ENCODE measurements around the gene CHURC1. TPM values are rescaled to one million over a fixed set of nuclear protein-coding genes. Genes with fewer than 3 reads are reported as not detected.

CHURC1 gene
- 66.0 TPM for total RNA-seq

DNA sequence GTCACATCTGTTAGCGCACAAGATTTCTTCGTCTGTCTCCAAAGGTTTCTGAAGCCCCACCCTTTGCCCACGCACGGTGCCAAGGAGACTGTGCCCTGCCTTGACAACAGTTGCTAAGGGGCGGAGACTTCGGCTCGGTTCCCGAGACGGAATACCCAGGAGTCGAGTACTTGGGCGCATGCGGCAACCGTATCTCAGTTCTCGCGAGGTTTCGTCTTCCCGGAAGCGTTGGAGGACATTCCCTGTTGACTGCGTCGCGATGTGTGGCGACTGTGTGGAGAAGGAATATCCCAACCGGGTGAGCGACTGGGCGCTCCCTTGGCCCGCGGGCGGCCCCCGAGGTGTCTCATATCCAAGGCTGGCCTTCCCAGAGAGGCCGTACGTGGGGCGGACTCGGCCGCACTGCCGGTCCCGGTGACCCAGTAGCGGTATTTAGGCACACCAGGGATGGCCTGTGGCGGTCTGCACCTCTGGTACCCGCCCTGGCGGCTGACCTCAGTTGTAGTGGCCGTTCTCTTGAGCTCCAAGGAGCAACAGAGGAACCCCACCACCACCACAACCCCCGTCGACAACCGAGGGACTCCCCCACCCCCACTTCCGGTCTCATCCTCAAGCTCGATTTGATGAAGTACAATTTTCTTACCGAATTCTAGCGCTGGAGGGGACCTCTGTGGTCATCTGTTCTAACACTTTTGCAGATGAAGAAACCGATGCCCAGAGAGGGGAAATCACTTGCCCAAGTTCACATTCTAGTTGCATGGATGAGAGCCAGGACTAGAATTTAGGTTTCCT, at the start of gene CHURC1:
Gene CHURC1 (plus strand): TSS at position 219 of the 792 bp plus-strand sequence. CDS start 41 bp downstream, at position 260.
- ATAC-seq (peak; percentile 99), DNase-seq (ENCODE audit: low spot score) (peak; percentile 99)
- intact Hi-C loops (cut with DNase I), result no loop called here

DNA sequence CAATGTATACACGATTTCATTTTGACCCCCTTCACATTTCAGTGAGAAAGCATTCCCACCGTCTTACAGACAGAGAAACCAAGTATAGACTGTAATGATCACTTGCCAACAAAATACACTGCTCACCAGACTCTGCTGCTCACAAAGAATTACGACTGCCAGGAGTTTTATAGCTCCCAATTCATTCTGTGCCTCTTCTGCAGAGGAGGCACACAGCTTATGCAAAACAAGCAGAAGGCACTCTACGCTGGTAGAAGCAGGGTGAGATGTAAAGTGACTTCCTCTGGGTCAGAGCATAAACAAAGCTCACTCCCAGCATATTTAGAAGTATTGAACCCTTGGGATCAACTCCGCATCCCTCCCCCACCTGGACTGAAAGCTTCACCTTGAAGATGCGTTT, 49.1 kb upstream of the CHURC1 start:
- intact Hi-C loops (cut with DNase I), result no loop called here
- DNase-seq (ENCODE audit: low spot score), result no peak
- no peak for ATAC-seq

DNA sequence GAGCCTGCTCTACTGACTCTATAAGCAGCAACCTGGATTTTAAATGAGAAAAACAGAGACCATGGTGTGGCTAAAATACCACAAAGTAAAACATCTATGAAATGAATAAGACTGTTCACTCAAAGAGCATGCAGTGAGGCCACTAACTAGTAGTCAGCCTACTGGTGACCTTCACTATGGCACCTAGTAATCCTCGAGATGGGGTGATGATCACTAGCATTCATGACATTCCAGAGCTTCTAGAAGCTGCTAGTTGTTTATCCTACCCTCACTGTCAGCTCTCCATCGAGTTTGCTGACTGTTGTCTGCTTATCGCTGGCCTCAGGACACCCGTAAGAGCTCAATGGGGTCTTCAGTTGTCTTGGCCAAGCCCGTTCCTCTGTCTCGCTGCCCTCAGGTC, 48.3 kb upstream of the CHURC1 start:
- intact Hi-C loops (cut with DNase I), result no loop called here
- DNase-seq (ENCODE audit: low spot score) (no peak), ATAC-seq (no peak)

DNA sequence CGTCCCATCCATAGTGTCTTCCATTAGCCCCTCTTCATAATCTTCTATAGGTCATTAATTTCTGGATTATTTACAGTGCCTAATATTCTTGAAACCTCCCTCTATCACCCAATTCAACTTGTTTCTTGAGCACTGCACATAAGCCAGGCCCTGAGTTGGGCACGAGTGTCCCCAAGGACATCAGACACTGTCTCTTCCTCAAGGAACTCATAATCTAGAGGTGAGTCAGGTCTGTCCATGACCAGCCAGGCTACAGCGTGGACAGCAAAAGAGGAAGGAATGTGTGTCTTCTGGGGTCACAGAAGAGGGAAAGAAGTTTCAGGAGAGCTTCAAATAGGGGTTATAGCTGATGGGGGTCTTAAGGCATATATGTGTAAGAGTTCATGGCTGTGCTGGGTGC, 47.1 kb upstream of the CHURC1 start:
- ATAC-seq (no peak), DNase-seq (ENCODE audit: low spot score) (no peak)
- intact Hi-C loops (cut with DNase I), result no loop called here

DNA sequence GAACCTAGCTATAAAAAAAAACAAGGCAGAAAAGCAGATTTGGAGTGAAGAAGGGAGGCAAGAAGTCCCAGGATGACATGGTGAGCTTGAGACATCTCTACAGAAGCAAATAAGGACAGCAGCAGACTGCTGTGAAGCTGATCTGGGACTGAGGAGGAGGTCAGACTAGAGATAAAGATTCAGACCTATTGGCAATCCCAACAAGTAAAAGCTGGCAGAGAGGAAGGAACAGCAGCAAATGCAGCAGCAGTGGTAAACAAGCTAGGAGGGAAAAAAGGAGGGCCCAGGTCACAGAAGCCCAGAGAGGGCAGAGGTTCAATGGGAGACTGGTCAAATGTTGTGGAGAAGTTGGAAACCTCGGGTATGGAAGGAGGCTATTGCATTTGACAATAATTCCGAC, 45.9 kb upstream of the CHURC1 start:
- intact Hi-C loops (cut with DNase I), result no loop called here
- ATAC-seq (no peak), DNase-seq (ENCODE audit: low spot score) (no peak)

DNA sequence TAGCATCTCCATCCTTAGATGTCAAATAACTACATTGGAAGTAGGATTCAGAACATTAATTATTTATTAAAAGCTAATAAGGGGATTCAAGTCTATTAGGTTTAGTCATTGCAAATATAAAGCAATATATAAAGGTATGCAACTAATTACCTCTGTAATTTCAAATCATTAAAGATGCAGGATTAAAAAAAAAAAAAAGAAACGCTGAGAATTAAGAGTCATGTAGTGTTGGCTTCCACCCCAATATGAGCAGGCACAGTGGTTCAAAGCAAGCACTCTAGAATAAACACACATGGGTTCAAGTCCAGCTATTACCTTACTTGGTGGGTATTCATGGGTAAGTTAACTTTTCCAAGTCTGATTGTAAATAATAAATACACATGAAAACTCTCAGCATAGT, 45.4 kb upstream of the CHURC1 start:
- DNase-seq (ENCODE audit: low spot score) (no peak), ATAC-seq (no peak)
- intact Hi-C loops (cut with DNase I), result no loop called here

DNA sequence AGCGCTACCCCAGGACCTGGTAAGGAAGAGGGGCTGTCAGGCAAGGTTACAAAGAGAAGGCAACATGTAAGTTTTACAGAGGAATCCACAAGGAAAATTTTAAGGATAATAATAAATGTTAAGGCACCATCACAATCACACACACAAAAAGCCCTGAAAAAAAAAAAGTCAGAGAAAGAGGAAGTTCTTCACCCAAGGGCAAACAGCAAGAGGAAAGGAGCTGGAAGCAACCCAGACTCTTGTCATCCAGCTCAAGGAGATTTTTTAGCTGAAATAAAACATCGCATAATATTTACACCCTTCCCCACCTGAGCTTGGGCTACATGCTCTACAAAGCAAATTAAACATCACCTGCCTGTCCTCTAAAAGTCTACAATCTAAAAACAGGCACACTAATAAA, 44.1 kb upstream of the CHURC1 start:
- ATAC-seq (no peak), DNase-seq (ENCODE audit: low spot score) (no peak)
- intact Hi-C loops (cut with DNase I), result no loop called here

DNA sequence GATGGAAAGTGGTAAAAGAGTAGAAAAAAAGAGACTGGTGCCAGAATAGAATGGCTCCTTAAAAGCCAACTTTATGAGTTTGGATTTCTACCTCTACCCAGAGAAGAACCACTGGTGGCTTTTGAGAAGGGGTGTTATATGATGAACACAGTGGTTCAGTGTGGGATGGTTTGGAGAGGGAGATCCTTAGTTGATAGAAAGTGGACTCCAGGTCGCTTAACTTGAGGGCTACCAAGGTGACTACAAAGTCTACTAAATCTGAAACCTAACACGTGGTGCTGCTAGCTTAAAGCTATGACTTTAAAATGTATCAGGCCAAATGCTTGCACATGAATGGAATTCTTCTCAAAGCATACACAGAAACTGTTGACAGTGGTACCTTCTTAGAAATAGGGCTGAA, 42.9 kb upstream of the CHURC1 start:
- intact Hi-C loops (cut with DNase I), result no loop called here
- ATAC-seq (no peak), DNase-seq (ENCODE audit: low spot score) (no peak)

DNA sequence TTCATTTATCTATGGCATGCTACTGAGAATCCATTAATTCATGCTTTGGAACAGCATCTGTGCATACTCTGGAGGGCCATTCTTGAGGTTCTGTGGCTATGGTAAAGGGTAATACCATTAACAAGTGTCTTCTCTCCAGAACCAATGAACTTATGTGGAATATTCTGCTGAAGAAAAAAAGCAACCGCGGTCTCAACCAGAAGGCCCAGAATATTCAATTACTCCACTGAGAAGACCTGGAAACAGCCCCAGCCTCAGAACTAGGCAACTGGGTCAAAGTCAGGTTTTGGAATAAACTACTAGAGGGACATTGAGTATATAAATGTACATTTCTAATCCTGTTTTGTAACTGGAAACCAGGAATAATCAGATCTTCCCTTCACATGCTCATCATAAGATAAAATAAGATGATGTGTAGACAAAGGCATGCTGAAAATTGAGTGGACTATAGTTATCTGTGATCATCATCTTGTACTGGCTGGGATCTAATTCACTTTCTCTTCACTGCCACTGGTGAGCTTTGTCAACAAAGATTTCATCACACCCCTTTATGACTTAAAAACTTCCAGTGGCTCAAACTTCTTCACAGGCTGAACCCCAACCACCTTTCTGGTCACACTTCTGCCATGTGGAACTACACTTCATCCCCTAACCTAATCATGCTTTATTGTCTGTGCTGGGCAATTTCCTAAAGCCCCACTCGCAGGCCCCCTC, 40.6 kb upstream of the CHURC1 start:
- ATAC-seq (no peak), DNase-seq (ENCODE audit: low spot score) (no peak)
- intact Hi-C loops (cut with DNase I), result no loop called here

DNA sequence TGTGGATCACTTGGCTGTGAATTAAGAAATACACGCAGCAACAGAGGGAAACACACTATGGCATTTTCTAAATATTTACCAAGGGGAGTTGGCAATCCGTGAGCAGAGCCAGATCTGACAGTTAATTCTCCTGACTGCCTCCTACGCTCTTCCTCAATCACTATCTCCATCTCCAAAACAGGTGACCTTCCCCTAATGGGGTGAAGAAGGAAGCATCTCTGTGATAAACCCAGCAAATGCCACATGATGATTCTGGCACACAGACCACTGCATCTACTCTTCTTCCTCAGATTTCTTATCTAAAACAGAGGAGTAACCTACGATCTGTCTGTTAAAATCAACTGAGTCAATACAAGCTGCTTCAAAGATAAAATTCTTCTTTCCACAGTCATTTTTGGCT, 38.9 kb upstream of the CHURC1 start:
- no peak for ATAC-seq
- intact Hi-C loops (cut with DNase I), result no loop called here
- DNase-seq (ENCODE audit: low spot score), result no peak

DNA sequence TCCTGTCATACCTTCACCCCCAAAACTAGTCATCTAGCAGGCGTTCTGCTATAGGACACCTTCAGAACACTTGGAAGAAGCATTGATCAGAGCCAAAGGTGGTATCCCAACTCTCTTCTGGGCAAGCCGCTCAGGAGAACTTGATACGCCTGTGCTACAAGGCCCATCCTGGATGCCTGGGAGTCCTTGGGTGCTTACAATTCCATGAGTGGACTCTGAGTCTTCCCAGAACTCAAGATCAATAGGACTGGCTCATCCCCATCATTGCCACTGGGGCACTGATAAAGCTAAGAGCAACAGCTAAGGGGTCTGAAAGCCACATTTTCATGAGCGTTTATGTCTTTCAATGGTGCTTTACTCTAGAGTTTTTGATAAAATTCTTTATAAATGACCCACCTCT, 36.4 kb upstream of the CHURC1 start:
- intact Hi-C loops (cut with DNase I), result no loop called here
- no peak for ATAC-seq
- no peak for DNase-seq (ENCODE audit: low spot score)

DNA sequence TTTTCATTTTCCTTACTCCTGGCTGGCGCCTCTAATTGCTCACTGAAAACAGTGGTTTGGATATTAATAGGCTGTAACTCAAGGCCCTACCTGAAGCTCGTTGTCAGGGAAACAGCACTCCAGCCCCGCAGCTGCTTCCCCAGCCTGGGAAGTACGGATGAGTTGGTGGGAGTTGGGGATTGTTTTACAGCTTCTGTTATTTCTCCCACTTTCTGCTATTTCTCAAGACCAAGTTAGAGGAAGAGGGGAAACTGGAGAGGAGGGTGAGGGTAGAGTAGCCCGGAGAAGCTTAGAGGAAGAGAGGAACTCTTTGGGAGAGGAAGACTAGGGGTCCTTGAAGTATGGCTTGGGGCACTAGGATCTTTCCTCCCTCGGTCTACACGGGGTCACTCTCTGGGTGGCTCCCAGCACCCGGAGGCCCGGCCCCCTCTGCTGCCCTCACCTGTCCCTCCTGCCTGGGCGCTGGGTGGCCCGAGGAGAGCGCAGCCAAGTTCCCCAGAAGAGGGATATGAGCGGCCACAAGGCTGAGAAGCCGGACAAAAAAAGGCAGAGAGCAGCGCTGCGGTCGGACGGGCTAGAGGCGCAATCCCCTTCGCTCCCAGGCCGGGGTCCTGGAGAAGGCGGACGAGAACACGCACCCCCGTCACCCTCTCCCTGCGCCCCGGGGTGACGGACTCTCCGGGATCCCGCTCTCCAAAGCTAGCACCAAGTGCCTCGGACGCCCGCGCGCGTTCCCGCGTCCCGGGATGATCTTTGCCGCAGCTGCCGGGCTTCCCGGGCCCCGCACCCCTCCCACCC, 35.2 kb upstream of the CHURC1 start:
- no peak for DNase-seq (ENCODE audit: low spot score)
- peak; percentile 40 for ATAC-seq
- intact Hi-C loops (cut with DNase I), result no loop called here

DNA sequence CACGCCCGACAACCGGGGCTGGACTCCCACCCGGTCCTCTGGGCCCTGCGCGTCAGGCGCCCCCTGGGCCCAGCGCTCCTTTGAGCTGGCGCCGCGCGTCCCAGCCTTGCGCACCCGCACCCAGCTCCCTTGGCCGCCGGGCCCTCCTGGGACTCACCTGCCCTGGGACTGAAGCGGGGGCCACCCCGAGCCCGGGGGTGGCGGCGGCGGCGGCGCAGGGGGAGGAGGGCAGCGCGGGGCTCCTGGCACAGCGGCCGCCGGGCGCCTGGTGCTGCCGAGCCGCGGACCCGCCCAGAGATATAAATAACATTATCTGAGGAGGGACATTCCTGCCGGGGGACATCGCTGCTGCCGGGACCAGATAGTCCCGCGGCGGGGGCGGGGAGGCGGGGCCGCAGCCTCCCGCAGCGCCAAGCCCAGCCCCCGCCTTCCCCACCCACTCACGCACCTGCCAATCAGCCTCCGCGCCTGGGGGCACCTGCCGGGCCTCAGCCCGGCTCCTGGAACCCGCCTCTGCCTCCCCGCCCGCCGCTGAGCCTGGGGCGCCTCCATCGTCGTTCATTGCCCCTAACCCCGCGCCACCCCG, 34.5 kb upstream of the CHURC1 start, which contains the start of gene SPTB:
Gene SPTB (minus strand): TSS at position 273 of the 586 bp plus-strand sequence. CDS start 56,813 bp downstream, outside the sequence.
- intact Hi-C loops (cut with DNase I), result no loop called here
- no peak for ATAC-seq
- DNase-seq (ENCODE audit: low spot score), result no peak

DNA sequence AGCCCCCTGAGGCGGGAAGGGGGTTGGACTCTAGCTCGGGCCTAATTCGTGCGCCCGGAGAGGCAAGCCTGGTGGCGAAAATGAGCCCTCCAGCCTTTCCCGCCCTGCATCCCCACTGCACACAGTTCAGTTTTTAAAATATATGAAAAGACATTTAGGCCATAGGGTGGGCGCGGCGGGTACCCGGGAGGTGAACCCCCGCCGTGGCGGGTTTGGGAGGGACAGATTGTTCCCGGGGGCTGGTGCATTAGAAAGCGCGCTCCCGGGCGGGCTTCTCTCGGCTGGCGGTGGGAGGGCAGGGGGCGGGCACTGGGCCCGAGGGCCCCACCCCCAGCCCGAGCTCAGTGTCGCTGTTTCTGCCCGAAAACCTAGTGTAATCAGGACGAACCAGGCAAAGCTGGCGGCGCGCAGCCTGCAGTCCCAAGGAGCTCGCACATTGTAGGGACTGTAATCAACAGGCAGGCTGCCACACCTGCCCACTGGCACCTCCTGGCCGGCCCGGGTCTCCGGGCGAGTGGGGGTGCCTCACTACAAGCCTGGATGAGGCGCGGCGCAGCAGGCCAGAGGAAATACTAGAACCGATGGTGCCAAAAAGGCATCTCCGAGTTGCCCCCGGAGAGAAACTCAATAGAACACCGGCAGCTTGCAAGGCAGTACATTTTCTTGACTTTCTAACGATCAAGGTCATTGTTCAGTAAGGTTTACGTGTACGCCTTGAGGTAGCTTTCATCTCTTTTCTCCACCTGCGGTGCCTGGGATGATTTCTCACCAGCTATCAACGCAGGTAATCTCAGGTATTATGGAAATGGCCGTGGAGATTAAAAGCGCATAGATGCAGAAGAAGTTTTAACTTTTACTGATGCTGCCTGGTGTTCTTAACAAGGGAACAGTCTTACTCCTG, 33.8 kb upstream of the CHURC1 start:
- peak; percentile 79 for ATAC-seq
- intact Hi-C loops (cut with DNase I), result no loop called here
- DNase-seq (ENCODE audit: low spot score), result peak; percentile 64

DNA sequence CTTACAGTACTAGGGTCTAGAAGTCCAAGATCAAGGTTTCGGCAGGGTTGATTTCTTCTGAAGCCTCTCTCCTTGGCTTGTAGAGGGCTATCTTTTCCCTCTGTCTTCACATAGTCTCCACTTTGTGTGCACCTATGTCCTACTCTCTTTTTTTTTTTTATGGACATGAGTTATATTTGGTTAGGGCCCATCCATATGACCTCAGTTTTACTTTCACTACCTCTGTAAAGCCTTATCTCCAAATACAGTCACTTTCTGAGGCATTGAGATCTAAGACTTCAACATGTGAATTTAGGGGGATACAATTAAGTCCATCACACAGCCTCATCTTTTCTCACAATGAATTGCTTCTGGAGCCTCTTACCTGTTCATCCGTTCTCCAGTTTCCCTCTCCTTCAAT, 28.7 kb upstream of the CHURC1 start:
- intact Hi-C loops (cut with DNase I), result no loop called here
- ATAC-seq (no peak), DNase-seq (ENCODE audit: low spot score) (no peak)

DNA sequence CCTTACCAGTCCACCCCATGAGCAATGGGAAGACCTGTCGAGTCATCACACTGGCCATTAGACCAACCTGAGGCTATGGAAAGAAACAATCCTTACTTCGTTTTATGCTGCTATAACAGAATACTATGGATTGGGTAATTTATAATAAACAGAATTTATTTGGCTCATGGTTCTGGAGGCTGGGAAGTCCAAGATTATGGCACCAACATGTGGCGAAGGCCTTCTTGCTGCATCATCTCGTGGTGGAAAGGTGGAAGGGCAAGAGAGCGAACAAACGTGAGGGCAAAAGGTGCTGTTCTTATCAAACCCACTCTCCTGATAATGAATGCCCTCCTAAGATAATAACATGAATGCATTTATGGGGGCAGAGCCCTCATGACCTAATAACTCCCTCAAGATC, 24.9 kb upstream of the CHURC1 start:
- DNase-seq (ENCODE audit: low spot score) (no peak), ATAC-seq (no peak)
- intact Hi-C loops (cut with DNase I), result no loop called here

DNA sequence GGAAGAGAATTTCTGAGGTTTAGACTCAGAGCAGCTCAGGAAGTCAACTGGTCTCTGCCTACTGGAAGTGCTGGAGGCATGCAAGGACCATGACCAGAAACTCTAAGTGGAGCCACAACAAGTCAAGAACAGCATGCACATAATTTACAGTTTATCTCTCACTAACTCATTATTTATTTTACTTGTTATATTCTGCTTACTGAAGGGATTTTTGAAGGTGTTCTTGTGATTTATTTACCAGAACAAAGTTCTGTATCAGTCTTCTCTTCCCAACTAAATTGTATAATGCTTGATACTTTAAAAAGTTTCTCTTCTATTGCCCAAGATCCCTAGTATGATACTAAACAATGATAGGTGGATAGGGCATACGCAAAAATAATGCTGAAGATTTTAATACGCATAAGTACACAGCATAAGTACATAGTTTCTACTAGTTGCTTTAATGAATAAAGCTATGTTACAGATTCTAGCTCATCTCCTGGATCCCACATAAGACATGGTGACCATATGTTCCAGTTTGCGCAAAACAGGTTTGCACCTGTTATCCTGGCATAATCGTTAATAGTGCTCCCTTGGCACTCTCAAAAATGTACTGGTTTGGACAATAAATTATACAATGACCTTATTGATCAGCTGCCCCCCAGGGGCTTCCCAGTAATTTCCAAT, 22.9 kb upstream of the CHURC1 start:
- ATAC-seq, result no peak
- intact Hi-C loops (cut with DNase I), result no loop called here
- DNase-seq (ENCODE audit: low spot score), result no peak

DNA sequence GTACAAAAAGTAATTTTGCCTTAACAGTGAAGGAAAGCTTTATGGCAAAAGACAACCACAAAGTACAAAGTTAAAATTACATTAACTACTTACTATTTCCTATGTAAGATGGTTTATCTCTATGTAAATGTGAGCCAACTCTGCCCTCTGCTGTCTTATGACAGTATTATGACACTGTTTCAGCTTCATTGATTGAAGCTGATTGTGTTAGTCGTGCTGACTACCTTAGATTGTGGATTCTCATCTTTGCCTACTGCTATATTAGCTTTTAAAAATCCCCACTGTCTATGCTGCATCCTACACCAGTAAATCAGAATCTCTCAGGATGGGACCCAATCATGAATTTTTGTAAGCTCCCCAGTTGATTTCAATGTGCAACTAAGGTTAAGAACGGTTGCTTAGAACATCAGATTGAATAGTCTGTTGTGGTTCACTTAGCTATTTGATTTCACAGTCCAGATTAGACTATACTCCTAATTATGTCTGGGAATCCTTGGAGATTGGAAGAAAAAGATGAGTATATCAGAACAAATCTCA, 22.3 kb upstream of the CHURC1 start:
- intact Hi-C loops (cut with DNase I), result no loop called here
- DNase-seq (ENCODE audit: low spot score) (no peak), ATAC-seq (peak; percentile 67)

All from sciatic nerve (tissue), 2 donors.